GM19438 (cell line): ENCODE data around the gene WWOX.
"Not testable (repeated sequence)": the region's sequence is repeated elsewhere in the genome, so short reads cannot be mapped to it uniquely, and the experiment has no call there.

Experiments used
- ATAC-seq: cut with Tn5 transposase; IDR thresholded peaks from one replicate; pipeline ENCODE4 v1.9.1; 2021; ENCODE audit warnings: low read depth; ENCODE audit not compliant: unreplicated experiment

Gene WWOX

GRCh38 chr16:79217375-79218011 is 1118.0 kb downstream of the WWOX start:
- no peak for ATAC-seq

- ATAC-seq = no peak
Measured at GRCh38 chr16:79218351-79218750, 1118.9 kb downstream of the WWOX start.

DNA sequence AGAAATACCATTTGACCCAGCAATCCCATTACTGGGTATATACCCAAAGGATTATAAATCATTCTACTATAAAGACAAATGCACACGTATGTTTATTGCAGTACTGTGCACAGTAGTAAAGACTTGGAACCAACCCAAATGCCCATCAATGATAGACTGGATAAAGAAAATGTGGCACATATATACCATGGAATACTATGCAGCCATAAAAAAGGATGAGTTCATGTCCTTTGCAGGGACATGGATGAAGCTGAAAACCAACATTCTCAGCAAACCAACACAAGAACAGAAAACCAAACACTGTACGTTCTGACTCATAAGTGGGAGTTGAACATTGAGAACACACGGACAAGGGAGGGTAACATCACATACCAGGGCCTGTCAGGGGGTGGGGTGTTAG is 1126.5 kb downstream of the WWOX start:
- not testable (repeated sequence) for ATAC-seq

DNA sequence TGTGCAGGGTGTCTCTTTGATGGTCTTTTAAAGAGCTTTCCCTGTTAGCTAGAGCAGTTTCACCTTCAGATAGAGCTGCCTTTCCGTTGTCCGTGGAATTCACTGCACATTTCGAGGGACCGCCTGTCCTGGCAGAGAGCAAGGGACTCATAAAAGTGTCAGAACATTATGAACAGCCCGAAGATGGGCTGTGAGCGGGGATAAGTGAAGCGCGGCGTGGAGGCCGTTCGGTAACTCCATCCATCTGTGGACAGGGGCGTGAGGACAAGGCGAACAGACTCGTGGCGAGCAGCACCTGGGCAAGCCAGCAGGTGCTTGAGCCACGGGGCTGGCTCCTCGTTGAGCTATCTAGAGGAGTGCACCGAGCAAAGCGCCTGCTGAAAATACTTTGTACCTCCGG is 1129.9 kb downstream of the WWOX start:
- ATAC-seq = no peak

- not testable (repeated sequence) for ATAC-seq
Measured at GRCh38 chr16:79245700-79246099, 1146.2 kb downstream of the WWOX start.

DNA sequence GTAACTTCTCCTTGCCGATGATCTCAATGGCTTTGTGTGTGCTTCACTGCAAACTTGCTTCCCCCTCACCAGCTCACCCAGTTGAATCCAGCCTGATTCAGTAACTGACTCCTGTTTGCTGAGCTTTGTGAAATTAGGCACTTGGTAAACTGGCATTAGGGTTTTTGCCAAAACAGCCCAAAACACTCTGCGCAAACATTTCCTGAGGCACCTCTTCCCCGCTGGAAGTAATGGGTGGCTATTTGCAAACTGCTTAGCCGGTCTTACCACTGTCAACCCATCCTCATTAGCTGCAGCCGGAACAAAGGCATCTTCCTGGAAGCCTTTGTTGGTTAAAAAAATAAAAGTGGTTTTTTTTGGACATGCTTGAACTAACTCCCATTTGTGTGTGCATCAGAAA is 1147.9 kb downstream of the WWOX start:
- no peak for ATAC-seq

- no peak for ATAC-seq
Measured at GRCh38 chr16:79248351-79248750, 1148.9 kb downstream of the WWOX start.

DNA sequence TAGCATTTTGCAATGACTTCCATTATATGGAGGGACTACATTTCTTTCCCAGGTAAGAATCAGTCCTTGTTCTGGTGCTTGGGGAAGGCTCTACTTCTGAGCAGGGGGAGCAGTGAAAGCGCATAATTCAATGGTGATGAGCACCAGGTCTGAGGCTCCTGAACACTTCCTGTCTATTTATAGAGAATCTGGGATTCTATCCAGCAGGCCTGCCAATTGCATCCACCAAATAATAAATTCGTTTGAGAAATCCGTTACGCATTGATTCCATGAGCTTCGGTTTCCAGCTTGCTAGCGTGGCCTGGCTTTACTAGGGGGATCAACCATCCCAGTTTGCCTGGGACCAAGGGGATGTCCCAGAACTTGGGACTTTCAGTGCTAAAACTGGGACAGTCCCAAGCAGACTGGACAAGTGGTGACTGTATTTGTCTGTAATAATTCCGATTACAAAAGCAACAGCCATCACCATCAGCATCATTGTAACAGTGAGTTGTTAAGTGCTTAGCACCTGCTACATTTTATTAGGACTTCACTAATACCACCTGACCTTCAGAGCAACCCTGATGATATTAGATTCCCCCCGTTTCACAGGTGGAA is 1151.1 kb downstream of the WWOX start:
- ATAC-seq = no peak

- ATAC-seq = no peak
Measured at GRCh38 chr16:79253100-79253631, 1153.7 kb downstream of the WWOX start.

GRCh38 chr16:79257953-79258490 is 1158.6 kb downstream of the WWOX start:
- ATAC-seq = no peak

DNA sequence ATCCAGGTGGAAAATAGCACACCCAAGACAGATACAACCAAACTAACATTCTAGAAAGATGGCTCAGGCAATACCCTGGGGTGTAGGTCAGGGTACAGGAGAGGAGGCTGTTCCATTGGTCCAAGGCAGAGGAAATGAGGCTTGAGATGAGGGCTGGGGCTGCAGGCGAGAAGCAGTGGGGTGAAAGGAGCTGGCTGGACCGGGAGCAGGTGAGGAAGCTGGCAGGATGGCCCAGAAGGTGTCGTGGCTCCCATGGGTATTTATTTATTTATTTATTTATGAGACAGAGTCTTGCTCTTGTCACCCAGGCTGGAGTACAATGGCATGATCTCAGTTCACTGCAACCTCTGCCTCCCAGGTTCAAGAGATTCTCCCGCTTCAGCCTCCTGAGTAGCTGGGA is 1161.4 kb downstream of the WWOX start:
- ATAC-seq = not testable (repeated sequence)

DNA sequence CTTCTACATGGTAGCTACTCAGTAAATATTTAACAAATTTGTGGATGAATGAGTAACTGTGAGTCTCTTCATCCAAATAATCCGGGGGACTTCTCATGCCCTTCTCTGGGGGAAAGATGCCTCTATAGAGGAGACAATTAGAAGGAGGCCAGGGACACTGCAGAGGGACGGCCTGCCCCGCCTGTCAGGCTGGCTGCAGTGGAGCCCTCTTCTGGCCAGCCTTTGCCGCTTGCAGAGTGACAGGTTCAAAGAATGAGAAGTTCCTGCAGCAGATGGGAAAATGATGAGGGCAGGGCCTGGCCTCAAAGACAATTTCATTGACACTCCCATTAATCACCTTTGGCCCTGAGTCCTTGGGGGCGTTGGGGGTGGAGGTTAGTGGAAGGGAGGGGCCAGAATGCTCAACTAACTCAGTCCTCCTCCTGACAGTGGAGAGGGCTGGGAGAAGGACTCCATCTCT is 1162.1 kb downstream of the WWOX start:
- no peak for ATAC-seq

DNA sequence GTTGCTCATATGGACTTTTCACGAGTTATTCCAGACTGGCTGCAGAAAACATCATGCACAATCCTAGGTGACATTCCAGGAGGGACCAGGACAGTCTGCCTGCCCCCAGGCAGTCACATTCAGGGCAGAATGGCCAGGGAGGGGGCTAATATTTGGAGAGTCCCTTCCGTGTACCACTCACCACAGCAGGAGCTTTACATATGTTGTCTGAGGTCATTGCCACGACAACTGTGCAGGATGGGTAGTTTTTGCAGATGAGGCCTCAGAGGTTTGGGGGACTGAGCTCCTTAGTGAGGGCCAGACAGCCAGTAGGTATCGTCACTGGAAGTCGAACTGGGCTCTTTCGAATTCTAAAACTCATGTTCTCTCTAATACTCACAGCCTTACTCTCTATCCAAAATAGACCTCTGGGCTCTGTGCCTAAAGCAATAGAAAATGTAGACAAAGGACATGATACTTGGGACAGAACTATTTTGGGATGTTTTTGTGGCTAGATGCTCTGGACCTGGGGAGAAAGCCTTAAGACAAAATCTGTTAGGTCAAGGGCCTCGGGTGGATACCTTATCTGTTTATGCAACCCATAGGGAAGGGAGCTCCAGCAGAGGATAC is 1162.6 kb downstream of the WWOX start:
- no peak for ATAC-seq
